HG03354 (cell line): ENCODE data around the gene LRP5.

ENCODE experiments used
- ATAC-seq: cut with Tn5 transposase; IDR thresholded peaks from one replicate; pipeline ENCODE4 v1.9.1; 2021; ENCODE audit warnings: mild to moderate bottlenecking; ENCODE audit not compliant: unreplicated experiment, poor library complexity, severe bottlenecking

LRP5 gene

DNA sequence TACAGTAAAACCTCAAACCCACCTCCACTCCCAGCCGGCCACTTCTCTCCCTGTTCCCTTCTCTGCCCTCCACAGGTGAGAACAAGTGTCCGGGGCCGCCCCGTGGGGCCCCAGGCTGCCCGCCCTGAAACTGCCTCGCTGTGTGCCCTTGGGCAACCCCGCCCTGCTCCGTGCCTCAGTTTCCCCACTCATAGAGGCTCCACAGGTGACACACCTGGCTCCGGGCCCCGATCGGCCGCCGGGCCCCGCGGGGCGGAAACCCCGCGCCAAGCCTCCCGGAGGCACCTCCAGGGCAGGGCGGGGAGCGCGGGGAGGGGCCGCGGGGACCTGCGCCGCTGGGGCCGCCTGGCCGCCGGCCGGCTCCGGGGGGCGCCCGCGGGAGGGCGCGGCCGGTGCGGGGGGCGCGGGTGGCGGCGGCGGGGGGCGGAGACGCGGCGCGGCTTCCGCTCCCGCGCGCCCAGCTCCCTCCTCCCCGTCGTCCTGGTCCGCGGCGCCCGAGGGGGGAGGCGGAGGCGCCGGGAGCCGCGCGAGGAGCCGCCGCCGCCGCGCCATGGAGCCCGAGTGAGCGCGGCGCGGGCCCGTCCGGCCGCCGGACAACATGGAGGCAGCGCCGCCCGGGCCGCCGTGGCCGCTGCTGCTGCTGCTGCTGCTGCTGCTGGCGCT is at the start of gene LRP5:
Gene LRP5 (plus strand): TSS at position 475 of the 663 bp plus-strand sequence. CDS start 124 bp downstream, at position 599.
- no peak for ATAC-seq

DNA sequence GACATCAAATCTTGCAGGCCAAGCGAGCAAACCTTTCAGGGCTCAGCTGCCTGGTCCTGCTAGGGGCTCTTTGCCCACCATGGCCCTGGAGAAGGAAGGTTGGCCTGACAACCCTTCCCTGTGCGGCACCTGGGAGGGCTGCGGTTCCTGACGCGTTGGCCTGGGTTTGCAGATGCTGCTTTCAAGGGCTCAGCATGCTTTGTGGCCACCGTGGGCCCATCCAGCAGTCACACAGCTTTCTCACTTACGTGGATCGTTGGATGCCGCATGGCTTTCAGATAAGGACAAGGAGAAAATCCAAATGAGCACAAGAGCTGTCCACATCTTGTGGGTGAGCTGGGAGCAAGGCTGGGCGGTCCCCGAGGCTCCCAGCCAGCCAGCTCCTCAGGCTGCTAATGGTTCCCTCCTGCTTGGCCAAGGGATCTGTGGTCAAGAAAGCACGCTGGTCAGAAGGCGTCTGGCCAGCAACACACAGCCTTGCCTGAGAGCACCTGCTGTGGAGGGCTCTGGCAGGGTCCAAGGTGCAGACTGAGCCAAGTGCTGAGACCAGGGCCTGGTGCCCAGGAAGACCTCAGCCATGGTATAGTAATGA is 48.9 kb upstream of the LRP5 start:
- no peak for ATAC-seq

DNA sequence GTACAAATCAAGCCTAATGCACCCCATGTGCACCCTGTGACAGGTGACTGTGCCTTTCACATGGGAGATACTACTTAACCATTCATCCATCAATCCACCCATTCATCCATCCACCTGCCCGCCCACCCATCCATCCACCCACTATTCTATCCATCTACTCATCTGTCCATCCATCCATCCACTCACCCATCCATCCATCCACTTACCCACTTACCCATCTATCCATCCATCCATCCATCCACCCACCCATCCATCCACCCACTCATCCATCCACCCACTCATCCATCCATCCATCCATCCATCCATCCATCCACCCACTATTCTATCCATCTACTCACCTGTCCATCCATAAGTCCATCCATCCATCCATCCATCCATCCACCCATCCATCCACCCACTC is 48.1 kb upstream of the LRP5 start:
- no peak for ATAC-seq

DNA sequence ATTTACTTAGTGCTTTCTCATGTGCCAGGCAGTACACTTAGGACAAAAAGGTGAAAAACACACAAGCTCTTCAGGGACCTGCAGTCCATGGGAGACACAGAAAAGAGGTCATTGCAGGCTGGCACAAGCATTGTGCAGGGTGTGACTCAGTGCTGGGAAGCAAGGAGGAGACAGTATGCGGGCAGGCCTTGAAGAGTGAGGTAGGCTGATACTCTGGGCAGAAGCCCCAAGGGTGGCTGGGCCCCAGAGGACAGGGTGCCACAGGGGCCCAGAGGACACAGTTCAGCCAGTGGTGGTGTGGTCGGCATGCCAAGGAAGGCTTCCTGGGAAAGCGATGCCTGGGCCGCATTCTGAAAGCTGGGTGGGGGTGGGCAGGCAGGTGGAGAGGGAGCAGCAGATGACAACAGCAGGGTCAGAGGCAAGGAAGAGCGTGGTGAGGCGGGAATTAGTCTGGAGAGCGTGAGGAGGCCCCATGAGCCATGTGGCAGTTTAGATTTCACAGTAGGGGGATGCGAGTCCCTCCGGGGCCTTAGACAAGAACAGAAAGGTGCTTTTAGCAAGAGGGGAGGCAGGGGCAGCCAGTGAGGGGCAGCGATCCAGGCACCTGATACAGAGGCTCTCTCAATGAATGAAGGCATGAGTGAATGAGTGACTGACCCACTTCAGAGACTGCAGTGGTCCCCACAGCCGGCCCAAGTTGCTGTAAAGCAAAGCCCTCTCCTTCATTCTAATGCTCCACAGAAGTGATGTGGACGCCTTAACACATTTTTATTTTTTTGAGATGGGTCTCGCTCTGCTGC is 47.5 kb upstream of the LRP5 start:
- ATAC-seq = no peak

GRCh38 chr11:68266121-68266891 is 46.1 kb upstream of the LRP5 start:
- peak; percentile 78 for ATAC-seq

DNA sequence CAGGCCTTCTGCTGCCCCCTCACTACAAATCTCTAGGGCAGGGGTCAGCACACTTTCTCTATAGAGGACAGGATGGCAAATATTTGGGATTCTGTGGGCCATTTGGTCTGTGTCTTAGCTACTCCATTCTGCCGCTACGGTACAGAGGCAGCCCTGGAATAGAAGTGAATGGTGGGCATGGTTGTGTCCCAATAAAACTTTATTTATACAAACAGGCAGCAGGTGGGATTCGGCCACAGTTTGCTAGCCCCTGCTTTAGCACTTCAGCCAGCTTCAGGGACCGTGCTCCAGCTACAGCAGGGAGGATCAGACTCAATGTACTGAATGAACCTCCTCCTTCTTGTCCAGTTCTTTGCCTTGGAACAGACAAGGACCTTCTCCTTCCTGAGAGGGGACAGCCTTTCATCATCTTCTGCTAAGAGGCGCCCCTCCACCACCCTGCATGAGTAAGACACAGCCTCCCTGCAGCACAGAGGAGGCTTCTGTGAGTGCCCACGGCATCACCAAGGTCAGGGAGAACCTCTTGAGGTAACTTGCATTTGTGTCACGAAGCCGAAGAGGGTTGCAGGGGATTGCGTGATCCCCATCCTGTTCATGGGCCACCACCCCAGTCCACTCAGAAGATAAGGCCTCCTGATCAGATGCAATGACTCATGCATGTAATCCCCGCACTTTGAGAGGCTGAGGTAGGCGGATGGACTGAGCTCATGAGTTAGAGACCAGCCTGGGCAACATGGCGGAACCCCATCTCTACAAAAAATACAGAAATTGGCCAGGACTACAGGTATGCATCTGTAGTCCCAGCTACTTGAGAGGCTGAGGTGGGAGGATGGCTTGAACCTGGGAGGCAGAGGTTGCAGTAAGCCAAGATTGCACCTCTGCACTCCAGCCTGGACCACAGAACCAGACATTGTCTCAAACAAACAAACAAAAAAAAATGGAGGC is 45.2 kb upstream of the LRP5 start:
- no peak for ATAC-seq

DNA sequence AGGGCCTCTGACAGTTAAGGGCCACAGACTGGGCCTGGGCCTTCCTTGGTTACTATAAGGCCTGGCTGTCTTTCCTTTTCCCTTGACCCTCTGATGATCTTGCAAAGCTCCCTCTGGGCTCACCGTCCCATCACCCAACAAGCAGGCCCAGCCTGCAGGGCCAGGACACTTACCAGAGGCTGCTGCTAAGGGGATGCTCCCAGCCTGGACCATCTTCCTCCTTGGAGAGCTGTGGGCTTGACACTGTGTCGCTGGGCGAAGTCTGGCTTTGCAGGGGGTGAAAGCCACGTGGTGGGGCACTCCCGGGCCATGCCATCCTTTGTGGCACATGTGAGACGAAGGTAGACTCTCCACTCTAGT is 44.5 kb upstream of the LRP5 start:
- ATAC-seq = no peak

DNA sequence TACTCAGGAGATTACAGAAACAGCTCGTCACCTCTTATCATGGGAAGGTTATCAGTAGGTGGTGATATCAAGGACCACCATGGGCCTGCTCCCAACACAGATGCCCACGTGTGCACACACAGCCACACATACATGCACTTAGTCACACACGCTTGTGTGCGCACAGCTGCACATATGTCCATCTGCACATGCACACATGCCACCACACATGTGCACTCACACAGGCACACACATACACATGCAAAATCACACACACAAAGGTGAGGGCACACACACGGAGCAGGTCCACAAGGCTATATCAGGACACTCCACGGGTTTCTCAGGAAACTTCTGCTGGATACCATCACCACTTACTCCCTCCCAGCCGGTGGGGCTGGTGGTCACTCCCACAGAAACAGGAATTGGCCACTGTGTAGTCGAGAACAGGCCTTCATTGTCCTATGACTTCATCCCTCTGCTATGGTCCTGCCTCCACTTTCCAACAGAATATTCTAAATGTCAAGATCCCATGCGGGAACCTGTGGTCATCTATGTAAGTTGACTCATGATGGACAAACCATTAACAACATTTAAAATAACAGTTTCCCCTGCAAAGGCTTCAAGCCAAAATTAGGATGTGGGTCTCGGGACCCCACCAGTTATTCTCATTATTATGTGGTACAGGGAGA is 42.8 kb upstream of the LRP5 start:
- no peak for ATAC-seq

- no peak for ATAC-seq
Measured at GRCh38 chr11:68270196-68271022, 42.0 kb upstream of the LRP5 start.

DNA sequence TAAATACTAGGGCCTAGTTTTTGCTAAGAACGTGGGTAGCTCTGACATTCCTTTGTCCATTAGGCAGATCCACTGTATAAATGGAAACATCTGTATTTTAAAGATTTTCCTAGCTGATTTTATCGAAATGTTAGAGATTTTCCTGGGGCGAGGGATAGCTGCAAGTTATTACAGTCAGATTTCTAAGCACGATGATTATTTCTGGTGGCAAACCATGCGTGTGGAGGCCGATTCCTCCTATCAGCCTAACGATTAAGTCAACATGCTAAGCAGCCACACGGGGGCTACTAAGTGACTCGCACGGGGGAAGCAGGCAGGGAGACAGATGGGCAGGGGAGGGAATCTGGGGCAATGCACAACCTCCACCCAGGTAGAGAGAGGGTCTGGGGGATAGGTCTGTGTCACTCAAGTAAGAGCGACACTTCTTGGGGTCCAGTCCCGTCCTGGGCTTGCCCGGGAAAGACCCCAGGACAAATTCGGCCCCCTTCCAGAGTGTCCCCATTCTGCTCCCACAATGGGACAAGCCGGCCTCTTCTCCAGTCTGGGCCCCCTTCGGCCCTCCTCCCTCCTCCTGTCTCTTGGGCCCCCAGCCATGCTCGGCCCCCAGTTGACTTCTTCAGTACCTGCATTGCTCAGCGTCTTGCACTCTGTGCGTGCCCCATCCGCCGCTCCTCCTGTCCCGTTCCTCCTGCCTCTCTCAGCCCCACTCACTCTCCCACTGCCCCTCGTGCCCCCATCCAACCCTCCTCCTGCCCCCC is 41.2 kb upstream of the LRP5 start:
- peak; percentile 37 for ATAC-seq

GRCh38 chr11:68271781-68272608 is 40.4 kb upstream of the LRP5 start, which contains the start of gene C11orf24:
Gene C11orf24, minus strand, starts transcription at chr11:68271973. Its CDS starts 8,206 bp downstream, at chr11:68263767.
- ATAC-seq = peak; percentile 73

DNA sequence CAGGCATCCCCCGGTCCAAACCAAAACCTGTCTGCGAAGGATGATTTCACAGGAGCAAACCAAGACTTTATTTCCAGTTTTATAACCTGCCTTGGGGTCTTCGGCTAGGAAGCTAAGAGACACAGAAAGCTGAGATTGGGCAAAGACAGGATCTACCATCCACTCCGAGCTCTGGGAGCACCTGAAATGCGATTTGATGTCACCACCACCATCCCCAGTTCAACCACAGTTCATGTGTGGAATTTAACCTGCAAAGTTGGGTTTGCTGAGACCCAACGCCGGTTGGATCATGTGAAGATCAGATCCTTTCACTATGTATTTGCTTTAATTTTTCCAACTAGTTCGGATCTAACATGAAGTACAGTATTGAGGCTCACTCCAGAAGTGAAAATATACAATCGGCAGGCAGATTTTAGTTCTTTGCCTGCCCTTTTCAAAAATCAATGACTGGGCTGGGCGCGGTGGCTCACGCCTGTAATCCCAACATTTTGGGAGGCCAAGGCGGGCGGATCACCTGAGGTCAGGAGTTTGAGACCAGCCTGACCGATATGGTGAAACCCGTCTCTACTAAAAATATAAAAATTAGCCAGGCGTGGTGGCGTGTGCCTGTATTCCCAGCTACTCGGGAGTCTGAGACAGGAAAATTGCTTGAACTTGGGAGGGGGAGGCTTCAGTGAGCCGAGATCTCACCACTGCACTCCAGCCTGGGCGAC is 39.2 kb upstream of the LRP5 start:
- no peak for ATAC-seq

DNA sequence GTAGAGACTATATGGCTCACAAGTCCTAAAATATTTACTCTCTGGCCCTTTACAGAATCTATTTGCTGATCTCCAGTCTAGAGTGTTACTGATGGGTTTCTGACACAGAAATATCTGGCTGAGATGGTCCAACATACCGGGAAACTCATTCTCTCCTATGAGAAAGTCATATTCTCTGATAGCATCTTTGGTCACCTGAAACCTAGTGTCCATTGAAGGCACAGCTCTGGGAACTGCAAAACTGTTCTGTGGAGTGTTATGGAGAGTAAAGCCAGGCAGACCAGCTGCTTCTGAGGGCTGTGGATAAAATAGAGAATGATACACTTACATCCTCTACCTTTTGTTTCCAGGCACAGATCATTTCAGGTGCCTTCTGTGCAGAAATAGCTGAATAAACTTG is 38.1 kb upstream of the LRP5 start:
- no peak for ATAC-seq

GRCh38 chr11:68275721-68276507 is 36.5 kb upstream of the LRP5 start:
- ATAC-seq = no peak

GRCh38 chr11:68276861-68277260 is 35.5 kb upstream of the LRP5 start:
- no peak for ATAC-seq
